Endodermal cell (in vitro differentiated cells): Measurements from ENCODE around the gene SH2D1A. TPM values are rescaled to one million over a fixed set of nuclear protein-coding genes. Genes with fewer than 3 reads are reported as not detected.

Experiments
- DNase-seq: peaks from one replicate; pipeline ENCODE4 v3.0.0-alpha.2; 2017
- H3K27ac ChIP-seq: 2 replicates; pipeline ENCODE4 v1.5.1; 2013; ENCODE audit warnings: mild to moderate bottlenecking, low read depth, low read length, moderate library complexity
- H3K27me3 ChIP-seq: 2 replicates; pipeline ENCODE4 v1.6.1; 2013; ENCODE audit warnings: mild to moderate bottlenecking, low read length, moderate library complexity; ENCODE audit not compliant: insufficient read depth, control insufficient read depth, poor library complexity, severe bottlenecking
- H3K36me3 ChIP-seq: 2 replicates; pipeline ENCODE4 v1.7.0; 2013; ENCODE audit warnings: mild to moderate bottlenecking, low read length, moderate library complexity; ENCODE audit not compliant: control insufficient read depth, insufficient read depth
- H3K4me1 ChIP-seq: one replicate; pipeline ENCODE4 v1.7.0; 2013; ENCODE audit warnings: low read length; ENCODE audit not compliant: control insufficient read depth, insufficient read depth
- H3K4me3 ChIP-seq: 2 replicates; pipeline ENCODE4 v1.5.1; 2013; ENCODE audit warnings: mild to moderate bottlenecking, low read length, moderate library complexity
- H3K9ac ChIP-seq: 2 replicates; pipeline ENCODE4 v1.6.1; 2013; ENCODE audit warnings: mild to moderate bottlenecking, low read length, moderate library complexity; ENCODE audit not compliant: poor library complexity, severe bottlenecking; ENCODE audit errors: extremely low read depth
- H3K9me3 ChIP-seq: 2 replicates; pipeline ENCODE4 v1.6.1; 2013; ENCODE audit warnings: mild to moderate bottlenecking, low read length, moderate library complexity; ENCODE audit not compliant: control insufficient read depth
- H3K27ac Mint-ChIP-seq: 2 replicates; pipeline ENCODE4 v1.8.0; 2020; ENCODE audit warnings: mixed read lengths
- H3K27me3 Mint-ChIP-seq: 2 replicates; pipeline ENCODE4 v1.8.0; 2021; ENCODE audit warnings: mild to moderate bottlenecking, mixed read lengths; ENCODE audit not compliant: insufficient read depth
- H3K36me3 Mint-ChIP-seq: 2 replicates; pipeline ENCODE4 v1.8.0; 2020; ENCODE audit warnings: low read depth, mixed read lengths
- H3K4me1 Mint-ChIP-seq: 2 replicates; pipeline ENCODE4 v1.8.0; 2020; ENCODE audit warnings: mixed read lengths
- H3K4me3 Mint-ChIP-seq: 2 replicates; pipeline ENCODE4 v1.8.0; 2020; ENCODE audit warnings: mild to moderate bottlenecking, moderate library complexity, mixed read lengths
- H3K9me3 Mint-ChIP-seq: 2 replicates; pipeline ENCODE4 v1.8.0; 2020; ENCODE audit warnings: mild to moderate bottlenecking, mixed read lengths
- WGBS, 2 experiments: methylation state at CpG; one replicate each; pipeline versions ENCODE4 v1.1.5 to v1.1.7; 2013; ENCODE audit warnings: missing lambda C conversion rate in 2 of 2, mixed read lengths in 1 of 2; ENCODE audit not compliant: insufficient coverage in 1 of 2, insufficient read length in 1 of 2; 5-methylcytosine and 5-hydroxymethylcytosine counted together
- total RNA-seq, 2 donors: library from RNA; stranded (reverse); fragmentation: NEBNext Ultra II Directional in 1 of 2; extraction: Animal tissue kit (Norgen Biotek cat#: 25700) in 1 of 2; gene quantifications; 2 replicates in 1 of 2; 3 replicates in 1 of 2; pipeline ENCODE4 v1.2.1, GENCODE V29; 2021
- TF ChIP-seq, protein P1 (sequence below): fragments of 200-600 bp; sonication (generic); conservative IDR thresholded peaks from 2 replicates; pipeline ENCODE4 v1.5.0; 2021; ENCODE audit warnings: antibody characterized with exemption, mild to moderate bottlenecking

Gene SH2D1A
- total RNA-seq, 2 donors from 2014 or later, result not detected

DNA sequence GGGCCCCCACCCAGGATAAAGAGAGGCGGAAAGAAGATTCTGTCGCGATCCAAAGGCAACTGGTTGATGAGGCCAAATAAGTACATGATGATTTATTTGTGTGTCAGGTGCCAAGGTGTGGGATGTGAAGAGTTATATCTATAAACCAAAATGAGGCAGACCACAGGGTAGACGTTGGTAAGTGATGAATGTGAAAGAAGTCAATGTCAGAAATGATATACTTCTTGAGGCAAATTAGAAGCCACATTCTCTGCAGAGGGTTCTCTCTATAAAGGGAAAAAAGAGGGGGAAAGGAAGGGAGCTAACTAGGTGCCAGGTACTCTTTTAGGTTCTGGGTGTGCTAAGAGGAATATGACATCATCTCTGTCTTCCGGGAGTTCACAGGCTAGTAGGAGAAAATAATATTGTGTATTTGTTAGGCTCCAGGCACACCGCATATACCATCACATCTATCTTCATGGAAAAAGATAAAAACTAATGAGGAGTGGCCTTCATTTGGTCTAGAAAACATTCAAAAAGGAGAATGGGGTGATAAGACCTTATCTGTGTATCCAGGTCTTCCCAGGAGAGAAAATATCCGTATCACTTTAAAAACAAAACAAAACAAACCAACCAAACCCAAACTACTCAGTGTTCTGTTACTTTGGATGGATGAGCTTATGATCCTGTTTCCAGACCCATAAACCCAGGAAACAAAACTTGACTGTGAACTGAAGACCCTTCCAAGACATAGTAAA lies 4.8 kb upstream of the SH2D1A start:
- no peaks in the 10 kb centered on the region for H3K36me3 Mint-ChIP-seq
- Histone ChIP-seq H3K9ac (no peak overlapping the region), H3K27ac (no peak overlapping the region), H3K4me1 (no peaks in the 10 kb centered on the region), H3K36me3 (no peaks in the 10 kb centered on the region), H3K9me3 (no peaks in the 10 kb centered on the region), H3K27me3 (no peaks in the 10 kb centered on the region), H3K4me3 (no peak overlapping the region)
- TF ChIP-seq, protein P1, sequence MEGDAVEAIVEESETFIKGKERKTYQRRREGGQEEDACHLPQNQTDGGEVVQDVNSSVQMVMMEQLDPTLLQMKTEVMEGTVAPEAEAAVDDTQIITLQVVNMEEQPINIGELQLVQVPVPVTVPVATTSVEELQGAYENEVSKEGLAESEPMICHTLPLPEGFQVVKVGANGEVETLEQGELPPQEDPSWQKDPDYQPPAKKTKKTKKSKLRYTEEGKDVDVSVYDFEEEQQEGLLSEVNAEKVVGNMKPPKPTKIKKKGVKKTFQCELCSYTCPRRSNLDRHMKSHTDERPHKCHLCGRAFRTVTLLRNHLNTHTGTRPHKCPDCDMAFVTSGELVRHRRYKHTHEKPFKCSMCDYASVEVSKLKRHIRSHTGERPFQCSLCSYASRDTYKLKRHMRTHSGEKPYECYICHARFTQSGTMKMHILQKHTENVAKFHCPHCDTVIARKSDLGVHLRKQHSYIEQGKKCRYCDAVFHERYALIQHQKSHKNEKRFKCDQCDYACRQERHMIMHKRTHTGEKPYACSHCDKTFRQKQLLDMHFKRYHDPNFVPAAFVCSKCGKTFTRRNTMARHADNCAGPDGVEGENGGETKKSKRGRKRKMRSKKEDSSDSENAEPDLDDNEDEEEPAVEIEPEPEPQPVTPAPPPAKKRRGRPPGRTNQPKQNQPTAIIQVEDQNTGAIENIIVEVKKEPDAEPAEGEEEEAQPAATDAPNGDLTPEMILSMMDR, result no peak
- H3K27me3 Mint-ChIP-seq, result no peaks in the 10 kb centered on the region
- peaks cover 11% of the 10 kb centered on the region for H3K4me1 Mint-ChIP-seq
- no peak overlapping the region for H3K4me3 Mint-ChIP-seq
- WGBS, 2 experiments, result 72% methylated on average over 4 of the region's 7 CpGs; no CpG with 5 or more reads in 1 of the 2 experiments
- H3K9me3 Mint-ChIP-seq, result no peaks in the 10 kb centered on the region
- H3K27ac Mint-ChIP-seq, result no peak overlapping the region
- DNase-seq, result no peak

DNA sequence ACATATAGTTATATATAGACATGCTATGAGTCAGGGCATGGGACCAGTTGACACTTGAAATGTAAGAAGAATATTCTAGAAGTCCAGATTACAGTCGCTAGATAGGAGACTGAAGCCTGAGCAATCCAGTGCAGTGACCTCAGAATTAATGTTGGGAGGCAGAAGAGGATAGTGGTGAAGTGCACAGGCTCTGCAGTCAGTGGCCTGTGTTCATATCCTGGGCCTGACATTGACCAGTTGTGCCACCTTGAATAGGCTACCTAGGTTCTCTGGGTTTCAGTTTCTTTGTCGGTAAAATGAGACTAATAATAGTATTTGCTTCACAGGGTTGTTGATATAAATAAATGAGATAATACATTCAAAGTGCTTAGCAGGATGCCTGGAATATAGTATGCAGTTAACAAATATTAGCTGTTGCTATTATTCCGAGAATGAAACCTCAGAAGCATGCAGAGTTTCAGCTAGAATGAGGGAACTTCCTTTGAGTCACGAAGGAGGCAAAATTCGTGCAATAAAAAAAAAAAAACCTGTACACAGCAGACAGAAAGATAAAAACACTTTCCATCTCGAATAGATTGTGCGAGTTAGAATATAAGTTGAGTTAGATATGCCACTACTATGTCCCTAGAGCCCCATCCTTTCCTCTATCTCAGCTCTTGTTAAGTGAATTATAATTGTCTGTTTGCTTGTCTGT lies 4.0 kb upstream of the SH2D1A start:
- Histone ChIP-seq H3K4me1 (no peaks in the 10 kb centered on the region), H3K27ac (no peak overlapping the region), H3K27me3 (no peaks in the 10 kb centered on the region), H3K9ac (no peak overlapping the region), H3K4me3 (no peak overlapping the region), H3K36me3 (no peaks in the 10 kb centered on the region), H3K9me3 (no peaks in the 10 kb centered on the region)
- H3K9me3 Mint-ChIP-seq, result no peaks in the 10 kb centered on the region
- H3K4me3 Mint-ChIP-seq, result no peak overlapping the region
- no peak overlapping the region for H3K27ac Mint-ChIP-seq
- no peak for DNase-seq
- TF ChIP-seq, protein P1, result no peak
- H3K27me3 Mint-ChIP-seq, result no peaks in the 10 kb centered on the region
- WGBS, 2 experiments, result 89% methylated on average over 4 of the region's 7 CpGs; no CpG with 5 or more reads in 1 of the 2 experiments
- H3K36me3 Mint-ChIP-seq, result no peaks in the 10 kb centered on the region
- peaks cover 11% of the 10 kb centered on the region for H3K4me1 Mint-ChIP-seq

DNA sequence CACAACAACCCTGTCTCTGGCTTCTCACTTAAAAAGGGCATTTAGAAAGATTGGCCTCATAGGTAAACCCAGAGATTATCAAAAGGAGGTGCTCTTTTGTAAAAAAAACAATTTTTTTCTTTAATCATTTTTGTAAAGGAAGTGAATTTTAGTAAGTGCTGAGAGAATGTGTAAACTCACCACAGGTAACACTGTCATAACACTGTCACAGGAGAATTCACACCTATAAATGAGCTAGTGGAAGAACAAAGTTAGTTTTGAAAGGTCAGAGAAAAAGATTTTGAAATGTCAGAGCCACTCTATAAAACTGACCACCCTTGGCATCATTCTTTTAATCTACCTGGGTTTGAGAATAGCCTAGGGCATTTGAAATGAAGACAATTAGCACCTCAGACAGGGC lies 3.3 kb upstream of the SH2D1A start:
- Mint-ChIP-seq H3K4me1 (peaks cover 11% of the 10 kb centered on the region), H3K9me3 (no peaks in the 10 kb centered on the region), H3K36me3 (no peaks in the 10 kb centered on the region), H3K4me3 (no peak overlapping the region), H3K27me3 (no peaks in the 10 kb centered on the region), H3K27ac (no peak overlapping the region)
- Histone ChIP-seq H3K36me3 (no peaks in the 10 kb centered on the region), H3K4me1 (no peaks in the 10 kb centered on the region), H3K9ac (no peak overlapping the region), H3K4me3 (no peak overlapping the region), H3K27ac (no peak overlapping the region), H3K27me3 (no peaks in the 10 kb centered on the region), H3K9me3 (no peaks in the 10 kb centered on the region)
- no peak for DNase-seq
- TF ChIP-seq, protein P1, result no peak
